ENCODE results near the gene PHKB. TPM values are rescaled to one million over a fixed set of nuclear protein-coding genes. Genes with fewer than 3 reads are reported as not detected.

Gene PHKB
- total RNA-seq, 1 donor from 2014 or later: 109 TPM

GRCh38 chr16:47481698-47482374, 20.7 kb downstream of the PHKB start:
- H3K79me2 ChIP-seq (ENCODE audit: low read depth): peaks cover 9% of the 10 kb centered on the region
- Mint-ChIP-seq H3K9me3 (no peaks in the 10 kb centered on the region), H3K27ac (no peak overlapping the region), H3K4me3 (no peak overlapping the region), H3K36me3 (no peaks in the 10 kb centered on the region), H3K4me1 (no peaks in the 10 kb centered on the region), H3K27me3 (ENCODE audit: insufficient read depth, low read depth) (peaks cover 2% of the 10 kb centered on the region)
- no peaks in the 10 kb centered on the region for H3K4me1 ChIP-seq
- no peak overlapping the region for H2AFZ ChIP-seq (replicated peaks)
- TF ChIP-seq EZH2 (IDR thresholded peaks at IDR 0.05) (no peak), EZH2phosphoT487 (IDR thresholded peaks at IDR 0.05) (no peak)
- TF ChIP-seq, protein P1, sequence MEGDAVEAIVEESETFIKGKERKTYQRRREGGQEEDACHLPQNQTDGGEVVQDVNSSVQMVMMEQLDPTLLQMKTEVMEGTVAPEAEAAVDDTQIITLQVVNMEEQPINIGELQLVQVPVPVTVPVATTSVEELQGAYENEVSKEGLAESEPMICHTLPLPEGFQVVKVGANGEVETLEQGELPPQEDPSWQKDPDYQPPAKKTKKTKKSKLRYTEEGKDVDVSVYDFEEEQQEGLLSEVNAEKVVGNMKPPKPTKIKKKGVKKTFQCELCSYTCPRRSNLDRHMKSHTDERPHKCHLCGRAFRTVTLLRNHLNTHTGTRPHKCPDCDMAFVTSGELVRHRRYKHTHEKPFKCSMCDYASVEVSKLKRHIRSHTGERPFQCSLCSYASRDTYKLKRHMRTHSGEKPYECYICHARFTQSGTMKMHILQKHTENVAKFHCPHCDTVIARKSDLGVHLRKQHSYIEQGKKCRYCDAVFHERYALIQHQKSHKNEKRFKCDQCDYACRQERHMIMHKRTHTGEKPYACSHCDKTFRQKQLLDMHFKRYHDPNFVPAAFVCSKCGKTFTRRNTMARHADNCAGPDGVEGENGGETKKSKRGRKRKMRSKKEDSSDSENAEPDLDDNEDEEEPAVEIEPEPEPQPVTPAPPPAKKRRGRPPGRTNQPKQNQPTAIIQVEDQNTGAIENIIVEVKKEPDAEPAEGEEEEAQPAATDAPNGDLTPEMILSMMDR (IDR thresholded peaks at IDR 0.05): no peak
- H3F3A ChIP-seq (ENCODE audit: low read depth): no peaks in the 10 kb centered on the region
- H3K4me2 ChIP-seq: no peak overlapping the region
- H4K20me1 ChIP-seq (ENCODE audit: low read depth): peaks cover 3% of the 10 kb centered on the region
- no peak overlapping the region for H3K4me3 ChIP-seq
- H3K27ac ChIP-seq: no peak overlapping the region
- H3K27me3 ChIP-seq: no peaks in the 10 kb centered on the region
- no peak for DNase-seq (ENCODE audit: low spot score)
- no peaks in the 10 kb centered on the region for H3K9me3 ChIP-seq (ENCODE audit: low read depth)
- no peaks in the 10 kb centered on the region for H3K36me3 ChIP-seq
- H3K9ac ChIP-seq: no peak overlapping the region

DNA sequence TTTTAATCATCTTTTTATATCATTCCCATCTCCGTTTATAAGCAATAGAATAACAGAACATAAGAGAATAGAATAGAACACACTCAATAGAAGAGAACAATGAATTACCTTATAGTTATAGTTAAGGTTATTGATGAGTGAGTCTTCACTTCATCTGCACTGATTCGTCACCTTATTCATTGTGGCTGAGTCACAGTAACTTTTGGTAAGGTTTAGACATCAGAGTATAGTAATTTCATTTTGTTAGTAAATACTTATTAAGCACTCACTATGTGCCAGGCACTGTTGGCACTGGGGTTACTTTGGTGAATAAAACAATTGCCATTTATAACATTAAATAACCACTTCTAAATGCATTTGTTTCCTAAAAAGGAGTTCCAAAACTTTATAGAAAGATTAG, 22.5 kb downstream of the PHKB start:
- H3K4me3 Mint-ChIP-seq: no peak overlapping the region
- Histone ChIP-seq H2AFZ (replicated peaks) (no peak overlapping the region), H3K27ac (no peak overlapping the region), H3K9ac (no peak overlapping the region), H3K9me3 (ENCODE audit: low read depth) (peaks cover 4% of the 10 kb centered on the region), H4K20me1 (ENCODE audit: low read depth) (no peaks in the 10 kb centered on the region), H3K36me3 (peaks cover 3% of the 10 kb centered on the region), H3K4me2 (no peak overlapping the region), H3K4me1 (no peaks in the 10 kb centered on the region), H3F3A (ENCODE audit: low read depth) (no peaks in the 10 kb centered on the region), H3K27me3 (no peaks in the 10 kb centered on the region), H3K4me3 (no peak overlapping the region), H3K79me2 (ENCODE audit: low read depth) (peaks cover 12% of the 10 kb centered on the region)
- no peak for DNase-seq (ENCODE audit: low spot score)
- peaks cover 8% of the 10 kb centered on the region for H3K36me3 Mint-ChIP-seq
- H3K9me3 Mint-ChIP-seq: peaks cover 9% of the 10 kb centered on the region
- no peaks in the 10 kb centered on the region for H3K4me1 Mint-ChIP-seq
- no peak for TF ChIP-seq EZH2phosphoT487 (IDR thresholded peaks at IDR 0.05)
- TF ChIP-seq EZH2 (IDR thresholded peaks at IDR 0.05): no peak
- TF ChIP-seq, protein P1 (IDR thresholded peaks at IDR 0.05): no peak
- peaks cover 2% of the 10 kb centered on the region for H3K27me3 Mint-ChIP-seq (ENCODE audit: insufficient read depth, low read depth)
- H3K27ac Mint-ChIP-seq: no peak overlapping the region

GRCh38 chr16:47486856-47487255, 25.7 kb downstream of the PHKB start:
- Histone ChIP-seq H3K36me3 (peaks cover 14% of the 10 kb centered on the region), H3K4me1 (no peaks in the 10 kb centered on the region), H3K79me2 (ENCODE audit: low read depth) (peaks cover 16% of the 10 kb centered on the region), H3K4me2 (no peak overlapping the region), H3K9me3 (ENCODE audit: low read depth) (peaks cover 23% of the 10 kb centered on the region), H4K20me1 (ENCODE audit: low read depth) (no peaks in the 10 kb centered on the region), H3K4me3 (no peak overlapping the region), H3K27ac (no peak overlapping the region), H2AFZ (replicated peaks) (no peak overlapping the region), H3K9ac (no peak overlapping the region), H3F3A (ENCODE audit: low read depth) (no peaks in the 10 kb centered on the region), H3K27me3 (no peaks in the 10 kb centered on the region)
- DNase-seq (ENCODE audit: low spot score): no peak
- Mint-ChIP-seq H3K27ac (no peak overlapping the region), H3K4me3 (no peak overlapping the region), H3K9me3 (peaks cover 19% of the 10 kb centered on the region), H3K36me3 (peaks cover 11% of the 10 kb centered on the region), H3K27me3 (ENCODE audit: insufficient read depth, low read depth) (peaks cover 2% of the 10 kb centered on the region), H3K4me1 (no peaks in the 10 kb centered on the region)
- no peak for TF ChIP-seq EZH2phosphoT487 (IDR thresholded peaks at IDR 0.05)
- TF ChIP-seq EZH2 (IDR thresholded peaks at IDR 0.05): no peak
- TF ChIP-seq, protein P1 (IDR thresholded peaks at IDR 0.05): no peak

All from neural progenitor cell (in vitro differentiated cells).